RKO (cell line): ENCODE measurements around the gene PLBD2.

Source experiments
- DNase-seq: peaks from one replicate; pipeline ENCODE4 v3.0.0-alpha.2; 2016; ENCODE audit warnings: low spot score

The PLBD2 gene

GRCh38 chr12:113370923-113371682, 12.7 kb downstream of the PLBD2 start:
- DNase-seq = no peak

- no peak for DNase-seq
Measured at GRCh38 chr12:113371808-113372207, 13.4 kb downstream of the PLBD2 start.

- DNase-seq = no peak
Measured at GRCh38 chr12:113372371-113372770, 14.0 kb downstream of the PLBD2 start.

- DNase-seq = no peak
Measured at GRCh38 chr12:113373440-113373839, 15.1 kb downstream of the PLBD2 start.

GRCh38 chr12:113373969-113374368, 15.6 kb downstream of the PLBD2 start:
- DNase-seq = no peak

- no peak for DNase-seq
Measured at GRCh38 chr12:113374823-113375428, 16.5 kb downstream of the PLBD2 start.

- DNase-seq = no peak
Measured at GRCh38 chr12:113378291-113378690, 19.9 kb downstream of the PLBD2 start.

GRCh38 chr12:113381220-113381619, 22.8 kb downstream of the PLBD2 start:
- no peak for DNase-seq

- DNase-seq = no peak
Measured at GRCh38 chr12:113382206-113382605, 23.8 kb downstream of the PLBD2 start.

GRCh38 chr12:113384778-113385177, 26.4 kb downstream of the PLBD2 start:
- no peak for DNase-seq

- DNase-seq = no peak
Measured at GRCh38 chr12:113385282-113385882, 27.0 kb downstream of the PLBD2 start.

GRCh38 chr12:113386866-113387566, 28.6 kb downstream of the PLBD2 start:
- DNase-seq = no peak

GRCh38 chr12:113387631-113388030, 29.2 kb downstream of the PLBD2 start:
- no peak for DNase-seq

- no peak for DNase-seq
Measured at GRCh38 chr12:113388351-113388750, 30.0 kb downstream of the PLBD2 start.

- no peak for DNase-seq
Measured at GRCh38 chr12:113390064-113391043, 32.0 kb downstream of the PLBD2 start.

- no peak for DNase-seq
Measured at GRCh38 chr12:113391145-113391544, 32.8 kb downstream of the PLBD2 start.

- DNase-seq = no peak
Measured at GRCh38 chr12:113391650-113392337, 33.4 kb downstream of the PLBD2 start.

- no peak for DNase-seq
Measured at GRCh38 chr12:113392520-113392919, 34.1 kb downstream of the PLBD2 start.

- DNase-seq = no peak
Measured at GRCh38 chr12:113392988-113393579, 34.7 kb downstream of the PLBD2 start.

- DNase-seq = no peak
Measured at GRCh38 chr12:113393749-113394148, 35.4 kb downstream of the PLBD2 start.

GRCh38 chr12:113395119-113395518, 36.7 kb downstream of the PLBD2 start:
- no peak for DNase-seq
